GM19438 (cell line): ENCODE data around the gene LECT2.

Experiments used
- ATAC-seq: cut with Tn5 transposase; IDR thresholded peaks from one replicate; pipeline ENCODE4 v1.9.1; 2021; ENCODE audit warnings: low read depth; ENCODE audit not compliant: unreplicated experiment

The LECT2 gene

GRCh38 chr5:135942202-135942771, 12.5 kb downstream of the LECT2 start:
- no peak for ATAC-seq

DNA sequence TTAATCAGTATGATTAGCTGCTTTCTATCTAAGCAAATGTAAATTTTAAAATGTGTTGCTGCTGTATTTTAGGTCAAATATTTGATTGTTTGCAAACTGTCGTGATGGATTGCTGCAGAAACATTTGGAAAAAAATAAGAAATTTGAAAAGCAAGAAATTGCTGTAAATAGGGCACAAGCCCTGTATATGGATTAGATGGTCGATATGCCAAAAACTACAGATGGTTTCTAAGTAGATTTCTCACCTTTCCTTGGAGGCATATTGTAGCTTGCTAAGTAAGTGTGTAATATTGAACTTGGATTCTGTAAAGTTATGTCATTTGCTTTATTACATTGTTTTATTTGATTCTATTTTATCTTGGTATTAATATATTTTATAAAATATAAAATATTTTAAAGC, 13.1 kb downstream of the LECT2 start:
- no peak for ATAC-seq

DNA sequence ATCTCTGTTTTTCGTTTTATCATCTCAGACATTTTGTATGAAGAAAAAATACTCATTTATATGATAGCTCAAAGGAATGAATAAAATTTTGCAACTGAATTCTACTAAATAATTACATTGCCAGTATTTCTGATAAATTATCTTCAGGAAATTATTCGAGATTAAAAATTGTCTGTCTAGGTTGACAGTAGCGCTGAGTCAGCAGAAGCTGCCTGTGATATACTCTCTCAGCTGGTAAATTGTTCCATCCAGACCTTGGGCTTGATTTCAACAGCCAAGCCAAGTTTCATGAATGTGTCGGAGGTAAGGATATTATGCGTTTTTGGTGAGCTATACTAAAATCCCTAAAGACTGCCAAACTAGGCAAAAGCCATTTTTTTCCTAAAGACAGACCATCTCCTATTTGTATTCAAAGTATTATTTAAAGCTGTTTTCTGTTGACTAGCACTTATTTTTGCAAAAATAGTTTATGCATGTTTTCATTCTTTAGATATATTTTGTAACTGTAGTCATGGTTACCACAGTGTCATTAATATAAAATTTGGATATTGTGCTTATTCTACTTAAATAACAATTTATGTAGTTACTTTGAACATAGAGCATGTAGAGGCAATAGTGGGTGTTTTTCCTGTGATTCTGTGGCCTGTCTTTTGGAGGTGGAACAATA, 17.4 kb downstream of the LECT2 start:
- no peak for ATAC-seq

DNA sequence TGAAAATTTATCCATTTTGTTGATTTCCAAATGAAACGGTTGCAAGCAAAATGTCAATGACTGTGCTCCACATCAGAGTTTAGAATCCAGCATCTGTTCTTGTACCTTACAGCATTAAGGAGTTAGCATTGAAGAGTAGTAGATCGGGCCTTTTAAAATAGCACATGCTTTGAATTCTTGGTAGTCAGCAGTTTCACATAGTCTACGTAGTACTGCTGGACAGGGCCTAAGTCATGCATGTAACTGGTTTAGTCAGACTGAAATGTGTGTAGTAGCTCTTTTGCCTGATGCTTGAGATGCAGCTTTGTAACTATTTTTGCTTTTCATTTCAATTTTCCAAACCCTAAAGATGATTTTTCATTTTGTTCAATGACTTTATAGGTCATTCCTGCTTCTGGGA, 19.8 kb downstream of the LECT2 start:
- no peak for ATAC-seq

DNA sequence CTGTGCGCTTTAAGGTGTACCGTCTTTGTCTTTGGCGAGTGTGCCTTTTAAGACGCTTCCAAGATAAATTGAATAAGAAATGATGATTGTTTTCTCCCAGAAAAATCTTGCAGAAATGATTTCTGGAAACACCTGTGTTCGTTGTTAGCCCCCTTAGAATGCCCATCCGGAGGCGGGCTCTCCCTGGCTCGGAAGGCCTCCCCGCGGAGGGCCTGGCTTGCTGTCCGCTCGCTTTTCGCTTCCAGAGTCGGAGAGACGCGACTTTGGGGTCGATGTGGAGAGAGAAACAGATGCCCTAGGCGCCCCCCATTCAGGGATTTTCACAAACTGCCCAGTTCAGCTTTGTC, 23.9 kb downstream of the LECT2 start:
- no peak for ATAC-seq

DNA sequence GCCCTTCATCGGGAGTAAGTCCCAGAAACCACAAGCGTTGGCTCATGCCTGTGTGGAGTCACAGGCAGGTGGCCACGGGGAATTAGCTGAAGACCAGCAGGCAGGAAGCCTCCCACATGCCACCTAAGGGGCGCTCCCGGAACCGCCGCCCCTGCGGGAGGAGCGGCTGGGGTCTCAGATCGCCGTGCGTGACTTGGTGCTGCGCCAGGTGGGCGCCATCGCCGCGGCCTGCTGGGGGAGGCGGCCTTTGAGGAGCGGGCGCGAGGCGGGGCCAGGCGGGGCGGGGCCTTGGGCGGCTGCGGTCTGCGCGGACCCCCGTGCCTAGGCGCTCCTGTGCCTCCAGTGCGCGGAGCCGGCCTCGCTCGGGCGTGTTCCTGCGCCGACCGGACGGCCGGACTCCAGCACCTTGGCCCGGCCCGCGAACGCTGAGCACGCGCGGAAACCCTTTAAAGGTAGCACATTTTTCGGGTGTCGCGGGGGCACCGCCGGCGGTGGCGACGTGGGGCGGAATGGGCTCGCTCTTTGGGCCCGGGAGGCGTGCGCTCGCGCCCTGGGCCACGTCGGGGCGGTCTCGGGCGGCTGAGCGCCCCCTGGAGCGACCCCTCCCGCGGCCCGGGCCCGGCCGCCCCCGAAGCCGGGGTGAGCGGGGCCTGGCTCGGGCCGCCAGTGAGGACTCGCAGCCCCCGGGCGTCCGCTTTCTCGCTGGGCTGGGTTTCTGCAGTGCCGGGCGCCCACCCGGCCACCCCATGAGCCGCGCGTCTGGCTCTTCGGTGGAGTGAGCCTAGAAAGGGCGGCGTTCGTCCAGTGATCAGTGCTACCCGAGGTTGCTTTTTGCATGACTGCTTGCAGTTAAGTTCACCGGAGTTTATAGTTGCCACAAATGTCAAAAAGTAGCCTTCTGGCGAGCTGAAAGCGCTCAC, 24.5 kb downstream of the LECT2 start:
- no peak for ATAC-seq

GRCh38 chr5:135921388-135921787, 33.4 kb downstream of the LECT2 start:
- ATAC-seq, result no peak

DNA sequence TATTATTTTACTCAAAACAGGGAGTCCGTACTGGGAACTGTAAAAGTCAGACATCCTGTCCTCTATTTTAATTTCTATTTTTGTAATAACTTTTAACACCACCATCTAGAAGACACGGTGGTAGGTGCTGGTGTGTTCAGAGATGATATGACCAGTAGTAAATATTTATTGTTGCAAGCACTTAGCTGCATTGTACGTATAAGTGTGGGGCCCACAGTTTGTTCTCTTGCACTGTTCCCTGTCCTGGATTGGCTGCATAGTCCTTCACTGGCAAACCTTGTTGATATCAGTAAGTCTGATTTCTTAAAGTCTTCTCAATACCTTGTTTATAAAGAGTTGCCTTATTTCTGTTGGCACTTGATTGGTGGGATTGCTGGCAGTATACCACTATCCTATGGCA, 34.6 kb downstream of the LECT2 start:
- ATAC-seq, result no peak

- ATAC-seq, result no peak
These were observed 38.0 kb downstream of the LECT2 start for GRCh38 chr5:135916638-135917263.

DNA sequence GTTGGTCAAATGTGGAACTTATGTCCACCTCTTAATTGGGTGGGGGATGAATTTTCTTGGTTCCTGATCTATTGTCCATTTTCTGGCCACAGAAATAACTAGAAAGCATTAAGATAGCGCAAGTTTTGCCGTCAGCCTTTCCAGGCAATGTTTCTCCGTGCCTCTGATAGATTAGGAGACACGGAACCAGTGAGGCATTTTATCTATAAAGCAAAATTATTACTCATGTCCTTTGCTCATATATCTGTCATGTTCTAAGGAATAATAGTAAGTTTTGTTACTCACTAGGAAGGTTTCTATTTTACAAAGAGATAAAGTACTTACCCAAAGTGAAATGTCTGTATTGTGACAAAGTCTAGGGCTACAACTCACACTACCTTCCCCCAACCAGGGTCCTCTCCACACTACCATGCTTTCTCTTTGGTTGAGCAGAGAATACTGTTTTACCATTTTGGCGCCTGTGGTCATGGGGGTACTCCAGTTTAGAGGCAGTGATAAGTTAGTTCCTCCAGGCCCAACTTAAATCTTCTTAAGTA, 39.2 kb downstream of the LECT2 start:
- no peak for ATAC-seq

GRCh38 chr5:135913713-135914626, 40.8 kb downstream of the LECT2 start:
- no peak for ATAC-seq

DNA sequence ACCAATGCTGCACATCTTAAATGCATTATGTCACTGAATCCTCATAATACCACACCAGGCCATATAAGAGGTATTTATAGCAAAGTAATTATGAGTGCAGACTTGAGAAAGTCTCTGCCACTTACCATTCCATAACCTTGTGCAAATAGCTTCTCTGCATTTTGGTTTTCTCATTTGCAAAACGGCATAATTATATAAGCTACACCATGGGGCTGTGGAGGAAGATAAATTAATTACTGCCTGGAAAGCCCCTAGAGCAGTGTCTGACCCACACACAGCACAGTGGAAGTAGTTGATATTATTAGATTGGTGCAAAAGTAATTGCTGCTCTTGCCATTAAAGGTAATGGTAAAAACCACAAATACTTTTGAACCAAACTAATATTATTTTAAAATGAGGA, 49.6 kb downstream of the LECT2 start:
- no peak for ATAC-seq

GRCh38 chr5:135901633-135902032, 53.1 kb downstream of the LECT2 start:
- ATAC-seq, result no peak

GRCh38 chr5:135900276-135900675, 54.5 kb downstream of the LECT2 start:
- ATAC-seq, result no peak

- no peak for ATAC-seq
These were observed 56.1 kb downstream of the LECT2 start for GRCh38 chr5:135898651-135899050.
